GM19372 (cell line): ENCODE measurements around the gene NRDC.
"Not testable (repeated sequence)": the region's sequence is repeated elsewhere in the genome, so short reads cannot be mapped to it uniquely, and the experiment has no call there.

Experiments
- ATAC-seq: cut with Tn5 transposase; IDR thresholded peaks from one replicate; pipeline ENCODE4 v1.9.1; 2021; ENCODE audit warnings: mild to moderate bottlenecking, low read depth, moderate library complexity; ENCODE audit not compliant: unreplicated experiment

Gene NRDC

GRCh38 chr1:51894748-51895147, 16.2 kb upstream of the NRDC start:
- ATAC-seq, result not testable (repeated sequence)

GRCh38 chr1:51878308-51878615, 265 bp downstream of the NRDC start:
- ATAC-seq, result no peak

- ATAC-seq, result no peak
Observed at GRCh38 chr1:51877434-51878307, 856 bp downstream of the NRDC start.

- no peak for ATAC-seq
Observed at GRCh38 chr1:51875836-51876235, 2.7 kb downstream of the NRDC start.

- ATAC-seq, result no peak
Observed at GRCh38 chr1:51875291-51875772, 3.2 kb downstream of the NRDC start.

- ATAC-seq, result not testable (repeated sequence)
Observed at GRCh38 chr1:51873270-51873669, 5.3 kb downstream of the NRDC start.

- ATAC-seq, result no peak
Observed at GRCh38 chr1:51871351-51871975, 7.1 kb downstream of the NRDC start.

- ATAC-seq, result no peak
Observed at GRCh38 chr1:51870603-51871350, 7.8 kb downstream of the NRDC start.

- ATAC-seq, result no peak
Observed at GRCh38 chr1:51867479-51868232, 10.9 kb downstream of the NRDC start.

- peak; percentile 59 for ATAC-seq
Observed at GRCh38 chr1:51863384-51863783, 15.1 kb downstream of the NRDC start.

- ATAC-seq, result no peak
Observed at GRCh38 chr1:51861669-51862068, 16.9 kb downstream of the NRDC start.

- ATAC-seq, result no peak
Observed at GRCh38 chr1:51859735-51860134, 18.8 kb downstream of the NRDC start.

- no peak for ATAC-seq
Observed at GRCh38 chr1:51859333-51859732, 19.2 kb downstream of the NRDC start.

- no peak for ATAC-seq
Observed at GRCh38 chr1:51858892-51859291, 19.6 kb downstream of the NRDC start.

GRCh38 chr1:51856745-51857144, 21.8 kb downstream of the NRDC start:
- ATAC-seq, result no peak

GRCh38 chr1:51855624-51856023, 22.9 kb downstream of the NRDC start:
- ATAC-seq, result no peak

- no peak for ATAC-seq
Observed at GRCh38 chr1:51853360-51853759, 25.2 kb downstream of the NRDC start.

- no peak for ATAC-seq
Observed at GRCh38 chr1:51851882-51852396, 26.6 kb downstream of the NRDC start.

- no peak for ATAC-seq
Observed at GRCh38 chr1:51850420-51851223, 27.9 kb downstream of the NRDC start.
